Measurements from ENCODE around the gene CASZ1.

The CASZ1 gene

DNA sequence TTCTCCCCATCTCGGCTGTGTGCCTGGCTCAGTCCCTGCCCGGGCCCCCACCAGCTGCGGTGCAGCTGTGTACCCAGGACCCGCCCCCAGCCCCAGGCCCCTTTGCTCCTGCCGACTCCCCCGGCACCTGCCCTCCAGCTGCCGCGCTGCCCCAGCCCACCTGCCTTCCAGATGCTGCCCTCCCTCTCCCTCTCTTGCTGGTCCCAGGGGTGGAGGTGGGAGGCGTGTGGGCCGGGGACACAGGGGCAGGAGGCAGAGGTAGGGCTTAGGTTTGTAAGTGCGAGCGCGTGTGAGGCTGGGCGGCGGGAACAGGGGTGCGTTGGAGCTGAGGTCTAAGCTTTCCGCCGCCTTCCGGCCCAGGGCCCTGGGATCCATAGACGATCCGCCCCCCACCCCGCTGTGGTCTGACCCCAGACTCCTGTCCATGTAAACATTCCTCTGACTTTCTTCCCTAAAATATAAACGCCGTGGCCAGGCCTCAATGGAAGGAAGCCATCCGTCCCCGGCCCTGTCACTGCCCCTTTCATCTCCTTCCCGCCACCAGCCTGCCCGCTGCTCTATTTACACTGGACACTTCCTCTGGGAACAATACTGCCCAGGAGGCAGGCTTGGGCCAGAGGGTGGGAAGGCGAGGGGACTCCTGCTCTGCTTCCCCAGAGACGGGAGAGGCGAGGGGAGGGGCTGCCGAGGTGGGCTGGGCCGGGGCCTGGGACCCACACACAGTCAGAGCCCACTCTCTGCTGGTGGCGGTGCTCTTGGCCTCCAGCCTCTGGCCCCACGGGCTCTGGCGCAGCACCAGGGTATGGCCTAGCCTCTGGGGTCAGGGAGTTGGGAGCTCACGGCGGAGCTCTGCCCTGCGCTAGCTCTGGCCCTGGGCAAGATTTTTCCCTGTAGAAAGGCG lies 128.3 kb downstream of the CASZ1 start:
- DNase-seq = no peak

DNA sequence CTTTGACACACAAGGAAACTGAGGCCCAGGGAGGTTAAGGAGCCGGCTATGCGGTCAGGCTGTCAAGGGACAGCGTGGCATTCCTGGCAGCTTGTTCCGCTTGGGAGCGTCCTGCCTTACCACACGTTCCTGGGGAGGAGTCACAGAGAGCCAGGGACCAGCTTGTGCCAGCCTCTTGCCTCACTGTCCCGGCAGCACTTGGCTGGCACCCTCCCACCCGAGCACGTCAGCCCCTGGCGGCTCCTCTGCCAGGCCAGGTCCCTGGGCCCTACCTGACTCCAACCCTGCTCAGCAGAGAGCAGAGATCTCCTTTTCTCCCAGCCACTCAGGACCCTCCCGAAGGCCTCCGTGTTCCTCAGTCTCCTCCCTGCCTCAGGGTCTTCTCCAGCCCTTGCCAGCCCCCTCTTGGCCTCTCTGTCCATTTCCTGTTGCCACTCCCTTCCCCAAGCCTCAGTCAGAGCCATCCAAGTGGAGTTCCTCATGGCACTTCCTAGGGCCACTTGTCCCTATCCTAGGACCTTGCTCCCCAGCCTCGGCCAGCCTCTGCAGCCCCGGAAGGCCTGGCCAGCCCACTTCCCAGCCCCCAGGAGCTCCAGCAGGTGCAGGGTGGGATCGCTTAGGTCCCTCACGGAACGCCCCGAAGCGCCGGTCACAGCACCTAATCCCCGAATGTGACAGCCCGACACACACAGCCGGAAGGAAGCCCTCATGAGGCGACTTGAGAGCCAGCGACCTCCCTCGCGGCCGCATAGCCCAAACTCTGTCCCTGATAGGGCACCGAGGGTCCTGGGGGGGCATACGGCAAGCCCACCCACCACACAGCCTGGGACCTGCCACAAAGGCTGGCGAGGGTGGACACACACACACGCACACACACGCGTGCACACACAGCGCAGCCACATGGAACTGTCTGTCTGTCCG lies 130.3 kb downstream of the CASZ1 start:
- DNase-seq = no peak

DNA sequence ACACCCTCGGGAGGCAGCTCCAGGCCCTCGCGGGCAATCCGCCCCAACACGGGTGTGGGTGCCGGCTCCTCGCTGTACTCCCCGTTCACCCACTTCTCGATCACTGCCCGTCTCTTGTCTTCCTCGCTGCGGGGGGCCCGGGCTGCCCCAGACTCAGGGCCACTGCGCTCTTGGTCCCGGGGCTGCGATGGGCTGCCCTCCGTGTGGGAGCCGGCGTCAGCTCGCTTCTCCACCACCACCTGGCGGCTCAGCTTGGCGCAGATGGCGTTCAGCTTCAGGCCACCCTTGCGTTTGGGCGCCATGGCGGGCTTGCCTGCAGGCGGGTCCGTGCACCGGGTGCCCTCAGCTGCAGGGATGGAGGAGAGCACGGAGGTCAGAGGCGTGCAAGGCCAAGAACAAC lies 131.2 kb downstream of the CASZ1 start:
- no peak for DNase-seq

- DNase-seq = no peak
Measured at GRCh38 chr1:10664251-10664650, 132.2 kb downstream of the CASZ1 start.

- DNase-seq = no peak
Measured at GRCh38 chr1:10663678-10664035, 132.8 kb downstream of the CASZ1 start.

GRCh38 chr1:10662824-10663677 lies 133.4 kb downstream of the CASZ1 start:
- no peak for DNase-seq

- DNase-seq = no peak
Measured at GRCh38 chr1:10662090-10662688, 134.3 kb downstream of the CASZ1 start.

- DNase-seq = no peak
Measured at GRCh38 chr1:10661453-10661852, 135.0 kb downstream of the CASZ1 start.

GRCh38 chr1:10659646-10660540 lies 136.6 kb downstream of the CASZ1 start:
- no peak for DNase-seq

- no peak for DNase-seq
Measured at GRCh38 chr1:10659218-10659617, 137.2 kb downstream of the CASZ1 start.

- DNase-seq = no peak
Measured at GRCh38 chr1:10658396-10659066, 137.9 kb downstream of the CASZ1 start.

DNA sequence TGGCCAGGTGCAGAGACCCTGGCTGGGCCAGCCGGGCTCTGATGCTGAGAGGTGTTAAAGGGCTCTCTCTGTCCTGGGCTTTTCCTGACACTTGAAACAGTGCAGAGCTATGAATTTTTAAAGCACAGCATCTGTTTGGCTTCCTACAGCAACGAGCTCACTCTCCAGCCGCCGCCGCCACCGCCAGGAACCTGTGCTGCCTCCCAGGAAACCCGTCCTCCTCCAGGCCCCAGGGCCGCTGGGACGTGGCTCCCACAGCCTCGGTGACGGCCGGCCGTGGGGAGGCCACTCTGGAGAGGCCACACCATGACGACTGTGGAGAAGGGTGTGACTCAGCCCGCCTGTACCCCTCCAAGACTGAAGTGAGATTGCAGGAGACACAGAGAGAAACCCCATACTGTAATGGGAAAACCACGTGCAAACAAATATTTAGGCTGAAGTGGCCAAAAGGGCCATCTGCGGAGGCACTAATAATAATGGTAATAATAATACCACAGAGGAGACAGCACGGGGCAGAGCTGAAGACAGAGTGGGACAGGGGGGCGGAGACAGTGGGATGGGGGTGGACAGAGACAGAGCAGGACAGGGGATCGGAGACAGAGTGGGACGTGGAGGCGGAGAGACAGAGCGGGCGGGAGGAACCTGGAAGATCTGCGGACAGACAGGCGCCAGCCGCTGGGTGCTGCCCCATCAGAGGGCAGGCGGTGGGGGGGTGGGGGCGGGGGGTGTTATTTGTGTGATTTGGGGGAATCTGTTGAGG lies 139.2 kb downstream of the CASZ1 start:
- no peak for DNase-seq

DNA sequence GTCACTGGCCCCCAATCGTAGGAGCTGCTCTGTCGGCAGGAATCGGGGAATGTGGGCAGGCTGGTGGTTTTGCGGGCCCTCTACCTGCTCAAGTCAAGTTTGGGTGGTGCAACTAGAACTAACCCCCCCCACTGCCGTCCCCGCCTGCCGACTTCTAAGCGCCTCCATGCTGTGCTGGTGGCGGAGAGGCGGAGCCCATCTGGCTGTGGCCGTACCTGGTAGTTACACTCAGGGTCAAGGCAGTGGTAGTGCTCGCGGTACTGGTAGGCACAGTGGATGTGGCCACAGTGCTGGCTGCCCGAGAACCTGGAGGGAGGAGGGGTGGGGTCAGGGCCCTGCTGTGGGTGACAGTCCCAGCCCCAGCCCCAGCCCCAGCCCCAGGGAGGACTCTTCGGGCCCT lies 140.0 kb downstream of the CASZ1 start:
- DNase-seq = no peak

- DNase-seq = no peak
Measured at GRCh38 chr1:10655002-10655401, 141.4 kb downstream of the CASZ1 start.

DNA sequence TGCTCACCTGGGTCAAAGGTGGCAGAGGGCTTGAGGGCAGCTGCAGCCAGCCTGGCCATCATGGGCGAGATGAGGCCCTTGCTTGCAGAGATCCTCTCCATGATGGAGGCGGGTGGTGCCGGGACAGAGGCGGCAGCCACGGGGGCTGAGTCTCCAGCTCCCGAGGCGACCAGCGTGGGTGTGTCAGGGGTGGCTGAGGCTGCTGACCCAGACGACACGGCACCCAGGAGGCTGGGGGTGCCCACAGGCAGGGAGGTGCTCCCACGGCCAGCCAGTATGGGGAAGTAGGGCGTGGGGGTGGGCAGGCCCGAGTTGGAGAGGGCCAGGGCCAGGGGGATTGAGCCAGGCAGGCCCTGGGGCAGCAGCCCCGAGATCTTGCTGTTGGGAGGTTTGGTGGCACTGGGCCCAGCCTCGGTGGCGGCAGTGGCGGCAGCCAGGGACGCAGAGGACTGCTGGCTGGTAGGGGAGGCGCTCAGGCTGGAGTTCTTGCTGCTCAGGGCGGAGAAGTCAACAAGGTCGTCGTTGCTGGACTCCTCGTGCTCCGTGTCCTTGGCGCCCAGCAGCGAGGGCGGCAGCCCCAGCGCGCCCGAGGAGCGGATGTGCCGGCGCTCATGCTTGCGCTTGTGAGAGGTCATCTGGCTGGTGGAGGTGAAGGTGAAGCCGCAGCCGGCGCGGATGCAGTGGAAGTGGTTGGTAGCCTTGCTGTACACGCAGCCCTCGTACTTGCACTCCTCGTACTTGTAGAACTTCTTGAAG lies 142.9 kb downstream of the CASZ1 start:
- no peak for DNase-seq

GRCh38 chr1:10652626-10653025 lies 143.8 kb downstream of the CASZ1 start:
- DNase-seq = no peak

GRCh38 chr1:10651793-10652192 lies 144.7 kb downstream of the CASZ1 start:
- no peak for DNase-seq

DNA sequence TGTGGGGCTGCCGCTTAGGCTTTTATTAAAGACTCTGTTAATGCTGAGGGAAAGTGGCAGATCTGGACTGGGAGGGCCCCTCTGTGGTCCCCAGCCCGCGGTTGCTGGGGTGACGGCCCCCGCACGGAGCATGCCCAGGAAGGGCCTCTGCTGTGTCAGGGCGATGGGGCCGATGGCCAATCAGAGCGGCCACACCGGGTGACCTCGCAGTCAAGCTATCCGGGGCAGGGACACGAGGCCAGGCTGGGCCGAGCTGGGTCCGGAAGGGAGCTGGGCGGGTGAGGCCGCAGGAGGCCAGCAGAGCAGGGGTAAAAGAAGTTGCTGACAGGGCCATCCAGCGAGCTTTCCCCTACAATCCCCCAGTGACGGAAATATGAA lies 145.1 kb downstream of the CASZ1 start:
- DNase-seq = no peak

Data from NCI-H2081 treated with DMSO at 0.1 percent for 48 hours (cell line).